Coronary artery (tissue), 2 donors: ENCODE results near the gene MISP.

Experiments used
- DNase-seq: peaks from one replicate; pipeline ENCODE4 v3.0.0-alpha.2; 2017; ENCODE audit warnings: low spot score
- H3K27ac ChIP-seq, 2 donors: fragments of 200-600 bp; sonication (generic); one replicate each; pipeline ENCODE4 v1.5.1; 2016 to 2019
- H3K4me3 ChIP-seq: fragments of 200-600 bp; sonication (generic); 2 replicates; pipeline ENCODE4 v1.5.1; 2016; ENCODE audit warnings: mild to moderate bottlenecking, moderate library complexity
- CTCF ChIP-seq: fragments of 200-600 bp; sonication (generic); IDR thresholded peaks from one replicate; pipeline ENCODE4 v1.5.1; 2019; ENCODE audit warnings: antibody characterized with exemption

MISP gene

DNA sequence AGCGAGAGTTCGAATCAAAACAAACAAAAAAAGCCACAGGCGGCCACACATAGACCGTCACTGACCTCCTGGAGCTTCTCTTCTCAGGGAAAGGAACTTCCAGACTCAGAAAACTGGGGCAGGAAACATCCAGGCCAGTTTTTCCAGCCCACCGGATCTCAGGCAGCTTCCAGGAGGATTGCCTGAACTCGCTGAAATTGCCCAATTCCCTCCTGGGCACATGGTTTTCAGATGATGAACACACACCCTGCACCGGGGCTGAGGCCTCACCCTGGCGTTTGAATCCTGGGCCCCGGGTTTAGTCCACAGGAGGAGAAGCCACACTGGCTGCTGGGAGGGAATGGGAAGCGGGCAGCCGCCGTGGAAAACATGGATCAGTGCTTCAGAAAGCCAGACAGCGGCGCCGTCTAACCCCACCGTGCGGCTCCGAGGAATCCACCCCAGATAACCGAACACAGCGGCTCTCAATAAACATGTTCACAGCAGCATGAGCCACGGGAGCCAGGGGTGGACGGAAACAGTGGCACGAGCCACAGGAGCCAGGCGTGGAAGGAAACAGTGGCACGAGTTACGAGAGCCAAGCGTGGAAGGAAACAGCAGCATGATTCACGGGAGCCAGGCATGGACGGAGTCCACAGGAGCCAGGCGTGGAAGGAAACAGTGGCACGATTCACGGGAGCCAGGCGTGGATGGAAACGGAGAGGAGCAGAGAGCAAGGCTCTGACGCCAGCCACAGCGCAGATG is 28.2 kb downstream of the MISP start:
- H3K4me3 ChIP-seq: peak overlapping the region; percentile 22
- TF ChIP-seq CTCF: no peak
- no peak for DNase-seq
- H3K27ac ChIP-seq: peak overlapping the region in 1 of 2 donors; percentile 77

- Histone ChIP-seq H3K4me3 (no peak overlapping the region), H3K27ac (no peak overlapping the region)
- TF ChIP-seq CTCF: no peak
- no peak for DNase-seq
Measured at GRCh38 chr19:780935-781334, 30.0 kb downstream of the MISP start.

DNA sequence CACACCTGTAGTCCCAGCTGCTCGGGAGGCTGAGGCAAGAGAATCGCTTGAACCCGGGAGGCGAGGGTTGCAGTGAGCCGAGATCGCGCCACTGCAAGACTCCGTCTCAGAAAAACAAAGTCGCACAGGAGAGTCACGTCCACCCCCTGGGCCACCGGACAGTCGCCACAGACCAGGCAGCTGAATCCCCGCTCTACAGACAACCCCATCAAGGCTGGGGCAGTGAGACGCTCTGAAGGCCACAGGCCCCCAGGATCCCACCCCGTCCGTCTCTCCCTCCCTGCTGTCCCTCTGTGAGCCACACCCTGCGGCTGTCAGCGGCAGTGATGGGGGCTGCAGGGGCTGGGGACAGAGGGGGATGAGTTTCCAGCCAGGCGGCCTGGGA is 30.9 kb downstream of the MISP start:
- H3K27ac ChIP-seq: peak overlapping the region in 1 of 2 donors; percentile 56
- no peak for TF ChIP-seq CTCF
- peak overlapping the region; percentile 50 for H3K4me3 ChIP-seq
- no peak for DNase-seq

- H3K27ac ChIP-seq: peak overlapping the region; percentile 14 to 56
- DNase-seq: no peak
Measured at GRCh38 chr19:782185-782877, 31.4 kb downstream of the MISP start.

DNA sequence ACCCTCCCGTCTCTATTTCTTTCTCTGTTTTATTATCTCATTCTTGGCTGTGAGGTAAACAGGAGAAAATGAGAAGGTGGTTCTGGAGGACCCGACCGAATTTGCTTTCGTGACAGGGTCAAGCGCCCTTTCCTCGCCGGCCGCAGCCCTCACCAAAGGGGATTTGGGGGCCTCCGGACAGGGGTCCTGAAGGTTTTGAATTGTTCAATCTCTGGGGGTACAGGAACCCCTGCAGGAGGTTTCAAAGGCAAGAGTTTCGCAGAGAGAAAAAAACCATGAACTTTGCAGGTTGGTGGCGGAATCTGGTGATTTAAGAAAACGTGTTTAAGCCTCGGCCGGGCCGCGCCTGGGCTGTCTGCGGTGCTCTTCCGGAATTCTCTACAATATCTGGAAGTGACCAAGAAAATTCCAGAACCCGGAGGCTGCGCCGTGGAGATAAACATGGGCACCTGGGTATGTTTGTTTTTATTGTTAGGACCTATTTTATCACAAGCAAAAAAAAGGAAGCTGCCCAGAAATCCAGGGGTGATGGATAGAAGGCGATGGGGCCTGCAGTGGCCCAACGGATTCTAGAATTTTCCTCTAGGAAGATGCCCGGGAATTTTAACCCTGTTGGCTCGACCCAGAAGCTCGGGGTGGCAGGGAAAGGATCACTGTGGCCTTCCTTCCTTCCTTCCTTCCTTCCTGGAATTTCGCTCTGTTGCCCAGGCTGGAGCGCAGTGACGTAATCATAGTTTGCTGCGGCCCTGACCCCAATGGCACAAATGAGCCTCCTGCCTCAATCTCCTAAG is 32.2 kb downstream of the MISP start:
- peak overlapping the region; percentile 50 for H3K4me3 ChIP-seq
- TF ChIP-seq CTCF: no peak
- H3K27ac ChIP-seq: peak overlapping the region; percentile 14 to 56
- no peak for DNase-seq

More at GRCh38 chr19:782185-782877, 31.4 kb downstream of the MISP start:
- peak overlapping the region; percentile 50 for H3K4me3 ChIP-seq
- TF ChIP-seq CTCF: no peak

GRCh38 chr19:784541-784940 is 33.6 kb downstream of the MISP start:
- H3K27ac ChIP-seq: no peak overlapping the region
- H3K4me3 ChIP-seq: no peak overlapping the region
- no peak for DNase-seq

More at GRCh38 chr19:784541-784940, 33.6 kb downstream of the MISP start:
- TF ChIP-seq CTCF: no peak
